Urinary bladder (tissue), 4 donors: ENCODE measurements around the gene EPOP. TPM values are rescaled to one million over a fixed set of nuclear protein-coding genes. Genes with fewer than 3 reads are reported as not detected.

ENCODE experiments used
- DNase-seq: peaks from one replicate; pipeline ENCODE4 v3.0.0-alpha.2; 2015; ENCODE audit errors: extremely low spot score
- H3K27ac ChIP-seq: one replicate; pipeline ENCODE4 v1.5.1; 2013; ENCODE audit warnings: low read depth, mild to moderate bottlenecking, moderate library complexity
- H3K36me3 ChIP-seq: one replicate; pipeline ENCODE4 v1.6.1; 2013; ENCODE audit warnings: mild to moderate bottlenecking, moderate library complexity; ENCODE audit not compliant: insufficient read depth
- H3K4me1 ChIP-seq: one replicate; pipeline ENCODE4 v1.6.1; 2013; ENCODE audit warnings: mild to moderate bottlenecking, moderate library complexity; ENCODE audit not compliant: insufficient read depth
- H3K4me3 ChIP-seq: one replicate; pipeline ENCODE4 v1.5.1; 2013; ENCODE audit warnings: low read depth, low read length
- WGBS: extraction: QIAGEN DNeasy Blood & Tissue Kit; methylation state at CpG from one replicate; pipeline ENCODE4 v1.1.7; 2013; 5-methylcytosine and 5-hydroxymethylcytosine counted together
- polyA plus RNA-seq: library from polyadenylated mRNA; stranded (reverse); fragments of 200-250 nt; gene quantifications from one replicate; pipeline ENCODE4 v1.2.3, GENCODE V29; 2013
- total RNA-seq: library from RNA; depleted of rRNA; stranded (reverse); fragments of >200 nt; gene quantifications from one replicate; pipeline ENCODE4 v1.2.3, GENCODE V29; 2014
- donor health status: healthy with polysubstance abuse.
- donor health status: healthy.

Gene EPOP
- total and polyA plus RNA-seq, 2 donors = 0.32 to 2.3 TPM

- DNase-seq = no peak
- under 1% methylated on average over 81 of the region's 81 CpGs for WGBS
- peak overlapping the region; percentile 91 for H3K27ac ChIP-seq
- H3K36me3 ChIP-seq = no peaks in the 10 kb centered on the region
- peak overlapping the region; percentile 91 for H3K4me3 ChIP-seq
- no peaks in the 10 kb centered on the region for H3K4me1 ChIP-seq
Measured at GRCh38 chr17:38702166-38702915, 27.6 kb upstream of the EPOP start.

- 4% methylated on average over 25 of the region's 25 CpGs for WGBS
- Histone ChIP-seq H3K36me3 (no peaks in the 10 kb centered on the region), H3K27ac (peak overlapping the region; percentile 91), H3K4me1 (no peaks in the 10 kb centered on the region), H3K4me3 (peak overlapping the region; percentile 91)
- no peak for DNase-seq
Measured at GRCh38 chr17:38701504-38702165, 26.9 kb upstream of the EPOP start.

- DNase-seq = no peak
- WGBS = 87% methylated on average over 5 of the region's 5 CpGs
- Histone ChIP-seq H3K4me1 (no peaks in the 10 kb centered on the region), H3K36me3 (no peaks in the 10 kb centered on the region), H3K4me3 (no peak overlapping the region), H3K27ac (no peak overlapping the region)
Measured at GRCh38 chr17:38698760-38699159, 24.0 kb upstream of the EPOP start.

GRCh38 chr17:38697061-38697820, 22.5 kb upstream of the EPOP start:
- Histone ChIP-seq H3K27ac (no peak overlapping the region), H3K4me1 (no peaks in the 10 kb centered on the region), H3K36me3 (no peaks in the 10 kb centered on the region), H3K4me3 (no peak overlapping the region)
- no peak for DNase-seq
- WGBS = 82% methylated on average over 4 of the region's 4 CpGs

- 19% methylated on average over 12 of the region's 12 CpGs for WGBS
- Histone ChIP-seq H3K4me3 (no peak overlapping the region), H3K27ac (peak overlapping the region; percentile 44), H3K4me1 (no peaks in the 10 kb centered on the region), H3K36me3 (no peaks in the 10 kb centered on the region)
- no peak for DNase-seq
Measured at GRCh38 chr17:38693700-38694329, 19.1 kb upstream of the EPOP start.

GRCh38 chr17:38691154-38691553, 16.4 kb upstream of the EPOP start:
- Histone ChIP-seq H3K4me1 (no peaks in the 10 kb centered on the region), H3K4me3 (no peak overlapping the region), H3K36me3 (no peaks in the 10 kb centered on the region), H3K27ac (no peak overlapping the region)
- 81% methylated on average over 4 of the region's 4 CpGs for WGBS
- no peak for DNase-seq

- DNase-seq = no peak
- Histone ChIP-seq H3K36me3 (no peaks in the 10 kb centered on the region), H3K4me3 (no peak overlapping the region), H3K27ac (no peak overlapping the region), H3K4me1 (no peaks in the 10 kb centered on the region)
- 81% methylated on average over 4 of the region's 4 CpGs for WGBS
Measured at GRCh38 chr17:38690386-38690785, 15.6 kb upstream of the EPOP start.

- whole genome bisulfite sequencing = 88% methylated on average over 5 of the region's 5 CpGs
Measured at GRCh38 chr17:38687286-38687685, 12.5 kb upstream of the EPOP start.

GRCh38 chr17:38685491-38685890, 10.7 kb upstream of the EPOP start:
- no peak overlapping the region for H3K4me3 ChIP-seq
- no peaks in the 10 kb centered on the region for H3K4me1 ChIP-seq
- no peaks in the 10 kb centered on the region for H3K36me3 ChIP-seq
- no peak for DNase-seq
- no peak overlapping the region for H3K27ac ChIP-seq
- 76% methylated on average over 12 of the region's 12 CpGs for WGBS

More at GRCh38 chr17:38687286-38687685, 12.5 kb upstream of the EPOP start:
- Histone ChIP-seq H3K36me3 (no peaks in the 10 kb centered on the region), H3K4me1 (no peaks in the 10 kb centered on the region), H3K4me3 (no peak overlapping the region), H3K27ac (no peak overlapping the region)
- DNase-seq = no peak

- WGBS = 83% methylated on average over 3 of the region's 3 CpGs
- no peak for DNase-seq
- no peaks in the 10 kb centered on the region for H3K36me3 ChIP-seq
- no peaks in the 10 kb centered on the region for H3K4me1 ChIP-seq
- H3K27ac ChIP-seq = no peak overlapping the region
- no peak overlapping the region for H3K4me3 ChIP-seq
Measured at GRCh38 chr17:38681096-38681495, 6.3 kb upstream of the EPOP start.

GRCh38 chr17:38677819-38678218, 3.1 kb upstream of the EPOP start:
- 89% methylated on average over 6 of the region's 6 CpGs for WGBS
- Histone ChIP-seq H3K4me3 (no peak overlapping the region), H3K4me1 (peaks cover 4% of the 10 kb centered on the region), H3K27ac (no peak overlapping the region), H3K36me3 (no peaks in the 10 kb centered on the region)
- no peak for DNase-seq

- Histone ChIP-seq H3K4me1 (peaks cover 4% of the 10 kb centered on the region), H3K36me3 (no peaks in the 10 kb centered on the region), H3K27ac (no peak overlapping the region), H3K4me3 (no peak overlapping the region)
- DNase-seq = no peak
- 14% methylated on average over 9 of the region's 9 CpGs for WGBS
Measured at GRCh38 chr17:38676706-38677504, 2.1 kb upstream of the EPOP start.
